Hypothalamus (tissue), 51 donors: ENCODE measurements around the gene PIEZO1.

Experiments
- DNase-seq, 51 donors: peaks; one replicate each; lab custom pipeline; 2025; lab: John Stamatoyannopoulos, UW

PIEZO1 gene

DNA sequence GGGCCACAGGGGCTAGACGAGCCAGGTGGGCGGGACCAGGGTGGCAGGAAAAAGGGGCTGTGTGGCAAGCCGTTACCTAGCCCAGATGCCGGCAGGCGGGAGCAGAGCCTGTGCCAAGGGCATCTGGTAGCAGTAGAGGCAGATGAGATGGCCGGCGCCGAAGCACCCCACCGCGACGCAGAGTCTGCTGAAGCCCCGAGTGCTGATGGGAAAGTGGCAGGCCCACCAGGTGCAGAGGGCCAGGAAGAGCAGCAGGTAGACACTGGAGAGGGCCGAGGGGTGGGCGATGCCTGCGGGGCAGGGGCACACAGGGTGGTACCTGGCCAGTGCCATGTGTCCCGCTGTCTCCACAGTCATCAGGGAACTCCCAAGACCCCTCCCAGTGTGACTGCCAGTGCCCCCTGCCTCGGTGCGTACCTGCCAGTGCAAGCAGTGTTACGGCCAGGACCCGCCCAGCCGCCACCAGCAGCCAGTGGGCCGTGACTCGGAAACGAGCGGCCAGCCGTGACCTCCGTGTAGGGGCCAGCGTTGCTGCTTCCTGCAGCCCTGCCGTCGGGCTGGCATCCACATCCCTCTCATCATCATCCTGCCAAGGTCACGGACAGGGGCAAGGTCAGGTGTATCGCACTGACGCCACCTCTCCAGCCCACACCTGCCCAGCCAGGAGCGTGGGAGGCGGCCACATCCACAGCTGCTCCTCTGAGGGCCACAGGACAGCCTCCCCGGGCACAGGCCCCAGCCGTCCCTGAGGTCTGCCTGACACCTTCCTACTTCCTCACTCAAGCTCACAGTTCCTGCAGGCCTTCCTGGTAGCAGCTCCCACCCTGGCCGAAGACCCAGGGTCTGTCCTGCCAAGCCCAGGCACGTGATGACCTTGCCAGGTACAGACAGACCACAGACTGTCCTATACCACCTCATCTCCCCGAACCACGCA is 46.6 kb downstream of the PIEZO1 start:
- DNase-seq = no peak

GRCh38 chr16:88737298-88738150 is 47.5 kb downstream of the PIEZO1 start:
- DNase-seq = peak in 40 of 51 donors; percentile 6 to 73 (median 38)

DNA sequence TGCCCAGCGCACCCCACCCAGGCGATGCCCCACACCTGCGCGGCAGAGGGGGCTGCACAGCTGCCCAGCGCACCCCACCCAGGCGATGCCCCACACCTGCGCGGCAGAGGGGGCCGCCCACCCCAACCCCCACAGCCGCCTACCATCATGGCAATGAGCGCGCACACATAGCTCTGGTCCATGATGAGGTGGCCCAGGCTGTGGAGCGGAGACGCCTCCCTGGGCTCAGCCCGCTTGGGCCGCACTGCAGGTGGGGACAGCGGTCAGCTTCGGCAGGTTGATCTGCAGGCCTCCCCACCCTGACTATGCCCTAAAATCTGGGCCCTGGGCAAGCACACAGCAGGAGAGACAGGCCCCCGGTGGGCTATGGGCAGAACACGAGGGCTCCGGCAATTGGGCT is 48.5 kb downstream of the PIEZO1 start:
- no peak for DNase-seq

DNA sequence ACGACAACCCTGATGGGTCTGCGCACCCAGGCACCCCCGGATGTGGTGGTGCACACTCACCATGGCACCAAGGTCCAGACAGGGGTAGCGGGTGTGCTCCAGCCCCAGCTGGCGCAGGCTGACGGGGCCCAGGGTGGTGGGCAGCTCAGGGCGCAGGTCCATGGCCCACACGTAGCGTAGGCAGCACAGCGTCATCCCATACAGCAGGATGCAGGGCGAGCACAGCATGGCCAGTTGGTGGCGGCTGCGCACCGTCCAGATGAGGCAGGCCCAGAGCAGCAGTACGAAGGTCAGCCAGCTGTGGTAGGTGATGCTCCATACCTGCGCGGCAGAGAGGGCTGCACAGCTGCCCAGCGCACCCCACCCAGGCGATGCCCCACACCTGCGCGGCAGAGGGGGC is 48.9 kb downstream of the PIEZO1 start:
- DNase-seq = no peak

DNA sequence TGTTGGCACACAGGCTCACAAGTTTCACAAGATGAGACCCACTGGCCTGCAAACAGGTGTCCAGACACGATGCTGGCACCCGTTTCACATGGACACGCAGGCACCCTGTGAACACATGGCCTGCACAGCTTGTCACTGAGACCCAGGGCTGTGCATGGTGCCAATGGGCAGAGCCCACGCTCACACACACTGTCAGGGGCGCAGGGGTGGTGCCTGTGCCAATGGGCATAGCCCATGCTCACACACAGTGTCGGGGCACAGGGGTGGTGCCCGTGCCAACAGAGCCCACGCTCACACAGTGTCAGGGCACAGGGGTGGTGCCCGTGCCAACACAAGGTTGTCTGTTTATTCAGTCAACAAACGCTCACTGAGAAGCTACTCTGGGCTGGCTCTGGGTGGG is 49.4 kb downstream of the PIEZO1 start:
- DNase-seq = no peak

DNA sequence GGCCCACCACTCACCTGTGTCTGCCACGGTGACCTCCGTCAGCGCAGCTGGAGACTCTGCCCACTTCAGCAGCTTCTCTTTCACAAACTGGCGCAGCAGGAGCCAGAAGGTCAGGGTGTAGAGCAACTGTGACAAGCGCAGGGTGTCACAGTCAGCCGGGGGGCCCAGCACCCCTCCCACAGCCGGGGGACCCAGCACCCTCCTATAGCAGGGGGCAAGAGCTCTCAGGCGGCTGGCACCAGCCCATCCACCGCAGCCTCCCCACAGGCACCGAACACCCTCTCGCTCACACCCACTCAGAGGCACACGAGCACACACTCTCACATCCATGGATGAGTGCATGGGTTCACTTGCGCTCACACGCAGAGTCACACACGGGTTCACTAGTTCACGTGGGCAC is 49.9 kb downstream of the PIEZO1 start:
- DNase-seq = no peak

DNA sequence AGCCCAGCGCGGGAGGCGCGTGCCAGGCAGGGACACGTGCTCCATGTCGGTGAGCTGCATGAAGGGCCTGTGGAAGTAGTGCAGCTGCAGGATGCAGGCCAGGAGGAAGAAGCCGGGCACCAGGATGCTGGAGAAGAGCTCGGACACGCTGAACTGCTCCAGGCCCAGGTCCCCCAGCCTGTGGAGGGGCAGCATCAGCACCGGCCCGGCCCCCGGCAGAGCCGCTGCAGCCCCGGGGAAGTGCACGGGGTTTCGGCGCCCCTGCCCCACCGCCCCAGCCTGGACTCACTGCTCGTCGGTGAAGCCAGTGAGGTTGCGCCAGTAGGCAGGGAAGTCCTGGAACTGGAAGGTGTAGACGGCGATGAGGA is 50.7 kb downstream of the PIEZO1 start:
- DNase-seq = no peak

- DNase-seq = no peak
Measured at GRCh38 chr16:88733630-88734360, 51.2 kb downstream of the PIEZO1 start.

DNA sequence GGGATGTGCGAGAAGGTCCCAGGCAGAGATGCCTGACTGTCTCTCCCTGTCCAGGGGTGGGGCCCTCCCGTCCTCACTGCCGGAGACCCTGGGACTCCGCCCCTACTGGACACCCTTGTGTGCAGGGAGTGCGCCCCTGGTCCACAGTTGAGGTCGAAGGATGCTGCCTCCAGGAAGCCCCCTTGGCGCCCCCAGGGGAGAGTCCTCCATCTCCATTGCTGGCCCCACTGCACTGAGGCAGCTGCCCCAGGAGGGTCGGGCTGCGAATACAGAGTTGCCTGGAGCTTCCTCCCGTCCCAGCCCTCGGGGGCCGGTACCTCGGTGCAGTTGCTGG is 52.1 kb downstream of the PIEZO1 start:
- DNase-seq = no peak

- no peak for DNase-seq
Measured at GRCh38 chr16:88732172-88732960, 52.7 kb downstream of the PIEZO1 start.

GRCh38 chr16:88731699-88732098 is 53.3 kb downstream of the PIEZO1 start:
- peak in 24 of 51 donors; percentile 6 to 89 (median 56) for DNase-seq

GRCh38 chr16:88730632-88731607 is 54.1 kb downstream of the PIEZO1 start:
- DNase-seq = peak in 1 of 51 donors; percentile 8

DNA sequence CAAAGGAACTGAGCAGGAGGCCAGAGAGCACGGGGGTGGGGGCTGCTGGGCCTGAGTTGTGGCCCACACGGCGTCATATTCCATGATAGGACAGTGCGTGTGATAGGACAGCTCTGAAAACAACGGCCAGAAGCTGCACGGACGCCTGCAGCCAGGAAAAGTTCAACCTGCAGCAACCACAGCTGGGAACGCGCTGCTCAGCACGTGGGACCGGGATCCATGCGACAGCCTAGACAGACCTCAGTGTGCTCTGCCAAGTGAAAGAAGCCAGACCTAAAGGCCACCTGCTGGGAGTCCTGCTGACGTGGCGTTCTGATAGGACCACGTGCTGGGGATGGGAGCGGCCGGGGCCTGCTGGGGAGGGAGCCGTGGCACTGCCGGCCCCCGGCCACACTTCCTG is 57.1 kb downstream of the PIEZO1 start:
- no peak for DNase-seq

DNA sequence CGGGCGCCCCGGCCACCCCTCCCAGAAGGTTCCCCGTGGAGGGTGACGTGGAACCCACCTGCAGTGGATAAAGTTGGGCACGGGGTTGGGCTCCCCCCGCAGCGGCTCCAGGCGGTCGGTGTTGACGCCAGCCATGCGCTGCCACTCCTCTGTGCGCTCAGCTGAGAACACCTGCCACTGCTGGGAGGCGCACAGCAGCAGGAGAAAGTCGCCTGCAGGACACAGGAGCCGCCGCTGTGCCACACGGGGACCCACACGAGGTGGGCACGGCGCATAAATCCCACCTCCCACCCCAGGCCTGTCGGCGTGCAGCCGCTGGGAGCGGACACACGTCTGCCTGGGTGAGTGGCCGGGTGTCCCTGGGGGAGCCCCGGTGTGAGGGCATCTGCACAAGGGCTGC is 58.0 kb downstream of the PIEZO1 start:
- no peak for DNase-seq

- DNase-seq = no peak
Measured at GRCh38 chr16:88726408-88726749, 58.6 kb downstream of the PIEZO1 start.

- DNase-seq = no peak
Measured at GRCh38 chr16:88725609-88726407, 59.2 kb downstream of the PIEZO1 start.

GRCh38 chr16:88724855-88725555 is 60.0 kb downstream of the PIEZO1 start:
- DNase-seq = no peak

DNA sequence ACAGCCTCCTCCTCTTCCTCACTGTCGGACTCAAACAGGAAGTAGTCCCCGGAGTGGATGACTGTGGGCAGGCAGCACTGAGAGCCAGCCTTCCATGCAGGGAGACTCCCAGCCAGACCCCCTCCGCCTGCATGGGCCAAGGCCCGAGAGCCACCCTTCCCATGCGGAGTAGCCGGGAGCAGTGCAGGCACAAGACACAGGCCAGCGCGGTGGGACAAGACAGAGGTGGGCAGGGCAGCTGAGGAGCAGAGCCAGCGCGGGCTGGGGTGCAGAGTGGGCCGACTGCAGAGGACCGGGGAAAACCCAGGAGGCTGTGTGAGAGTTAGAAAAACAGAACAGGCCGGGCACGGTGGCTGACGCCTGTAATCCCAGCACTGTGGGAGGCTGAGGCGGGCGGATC is 61.1 kb downstream of the PIEZO1 start:
- DNase-seq = no peak
